ENCODE data around the gene PTBP1.
"Not testable (repeated sequence)": the region's sequence is repeated elsewhere in the genome, so short reads cannot be mapped to it uniquely, and the experiment has no call there.

The PTBP1 gene

GRCh38 chr19:827314-827709, 30.1 kb downstream of the PTBP1 start:
- H3K9me3 ChIP-seq, result no peaks in the 10 kb centered on the region
- no peaks in the 10 kb centered on the region for H3K27me3 ChIP-seq (ENCODE audit: low read depth)
- in situ Hi-C loops (cut with MboI; ENCODE audit: low sequenced_read_pairs), result no loop called here
- no peaks in the 10 kb centered on the region for H3K36me3 ChIP-seq (replicated peaks)
- no peak overlapping the region for H3K4me3 ChIP-seq
- DNase-seq (ENCODE audit: low spot score in 2 of 2), result no peak
- no peaks in the 10 kb centered on the region for H3K4me1 ChIP-seq

- no peaks in the 10 kb centered on the region for H3K9me3 ChIP-seq
- DNase-seq (ENCODE audit: low spot score in 2 of 2), result no peak
- no peaks in the 10 kb centered on the region for H3K27me3 ChIP-seq (ENCODE audit: low read depth)
- in situ Hi-C loops (cut with MboI; ENCODE audit: low sequenced_read_pairs), result no loop called here
- no peak within 1 kb of the TSS for H3K4me3 ChIP-seq
- H3K36me3 ChIP-seq (replicated peaks), result no peaks in the 10 kb centered on the region
- no peaks in the 10 kb centered on the region for H3K4me1 ChIP-seq
Observed at GRCh38 chr19:827710-828321, 30.6 kb downstream of the PTBP1 start, which contains the start of gene AZU1. Gene AZU1, plus strand, starts transcription at chr19:827837. Its CDS starts 10 bp downstream, at chr19:827847.

- H3K9me3 ChIP-seq, result no peaks in the 10 kb centered on the region
- no peaks in the 10 kb centered on the region for H3K36me3 ChIP-seq (replicated peaks)
- no peaks in the 10 kb centered on the region for H3K27me3 ChIP-seq (ENCODE audit: low read depth)
- DNase-seq (ENCODE audit: low spot score in 2 of 2), result no peak
- in situ Hi-C loops (cut with MboI; ENCODE audit: low sequenced_read_pairs), result no loop called here
- H3K4me1 ChIP-seq, result no peaks in the 10 kb centered on the region
- no peak overlapping the region for H3K4me3 ChIP-seq
Observed at GRCh38 chr19:829129-829758, 32.0 kb downstream of the PTBP1 start.

GRCh38 chr19:831407-832369, 34.4 kb downstream of the PTBP1 start:
- Histone ChIP-seq H3K9me3 (no peaks in the 10 kb centered on the region), H3K27me3 (ENCODE audit: low read depth) (no peaks in the 10 kb centered on the region), H3K4me3 (no peak overlapping the region), H3K4me1 (no peaks in the 10 kb centered on the region), H3K36me3 (replicated peaks) (no peaks in the 10 kb centered on the region)
- in situ Hi-C loops (cut with MboI; ENCODE audit: low sequenced_read_pairs), result no loop called here
- DNase-seq (ENCODE audit: low spot score in 2 of 2), result no peak

GRCh38 chr19:834216-834615, 37.0 kb downstream of the PTBP1 start:
- Histone ChIP-seq H3K9me3 (no peaks in the 10 kb centered on the region), H3K4me3 (no peak overlapping the region), H3K36me3 (replicated peaks) (no peaks in the 10 kb centered on the region), H3K27me3 (ENCODE audit: low read depth) (no peaks in the 10 kb centered on the region), H3K4me1 (no peaks in the 10 kb centered on the region)
- in situ Hi-C loops (cut with MboI; ENCODE audit: low sequenced_read_pairs), result no loop called here
- no peak for DNase-seq (ENCODE audit: low spot score in 2 of 2)

- H3K36me3 ChIP-seq (replicated peaks), result no peaks in the 10 kb centered on the region
- DNase-seq (ENCODE audit: low spot score in 2 of 2), result no peak
- in situ Hi-C loops (cut with MboI; ENCODE audit: low sequenced_read_pairs), result no loop called here
- no peaks in the 10 kb centered on the region for H3K4me1 ChIP-seq
- no peaks in the 10 kb centered on the region for H3K9me3 ChIP-seq
- H3K4me3 ChIP-seq, result no peak overlapping the region
- no peaks in the 10 kb centered on the region for H3K27me3 ChIP-seq (ENCODE audit: low read depth)
Observed at GRCh38 chr19:835210-835810, 38.1 kb downstream of the PTBP1 start.

- Histone ChIP-seq H3K9me3 (no peaks in the 10 kb centered on the region), H3K27me3 (ENCODE audit: low read depth) (peaks cover 12% of the 10 kb centered on the region), H3K4me1 (peaks cover 11% of the 10 kb centered on the region), H3K36me3 (replicated peaks) (no peaks in the 10 kb centered on the region), H3K4me3 (no peak within 1 kb of the TSS)
- no peak for DNase-seq (ENCODE audit: low spot score in 2 of 2)
- in situ Hi-C loops (cut with MboI; ENCODE audit: low sequenced_read_pairs), result no loop called here
Observed at GRCh38 chr19:840519-841206, 43.4 kb downstream of the PTBP1 start, which contains the start of gene PRTN3. Gene PRTN3, plus strand, starts transcription at chr19:840999. Its CDS starts 10 bp downstream, at chr19:841009.

GRCh38 chr19:842802-843179, 45.5 kb downstream of the PTBP1 start:
- H3K4me3 ChIP-seq; H3K9me3 ChIP-seq; in situ Hi-C loops (cut with MboI; ENCODE audit: low sequenced_read_pairs); H3K36me3 ChIP-seq (replicated peaks); DNase-seq (ENCODE audit: low spot score in 2 of 2): not testable (repeated sequence)
- peaks cover 12% of the 10 kb centered on the region for H3K27me3 ChIP-seq (ENCODE audit: low read depth)
- peaks cover 11% of the 10 kb centered on the region for H3K4me1 ChIP-seq

GRCh38 chr19:843180-843835, 46.1 kb downstream of the PTBP1 start:
- Histone ChIP-seq H3K36me3 (replicated peaks) (no peaks in the 10 kb centered on the region), H3K4me3 (no peak overlapping the region; the same call in 1 of the 2 replicates), H3K4me1 (peaks cover 11% of the 10 kb centered on the region), H3K9me3 (no peaks in the 10 kb centered on the region), H3K27me3 (ENCODE audit: low read depth) (peaks cover 12% of the 10 kb centered on the region)
- peak in 1 of 2 experiments; percentile 67 for DNase-seq (ENCODE audit: low spot score in 2 of 2)
- in situ Hi-C loops (cut with MboI; ENCODE audit: low sequenced_read_pairs), result no loop called here

- Histone ChIP-seq H3K4me3 (peak overlapping the region; percentile 15; the same call in 1 of the 2 replicates), H3K27me3 (ENCODE audit: low read depth) (peaks cover 12% of the 10 kb centered on the region), H3K36me3 (replicated peaks) (no peaks in the 10 kb centered on the region), H3K4me1 (peaks cover 11% of the 10 kb centered on the region), H3K9me3 (no peaks in the 10 kb centered on the region)
- peak in 1 of 2 experiments; percentile 53 for DNase-seq (ENCODE audit: low spot score in 2 of 2)
- in situ Hi-C loops (cut with MboI; ENCODE audit: low sequenced_read_pairs), result no loop called here
Observed at GRCh38 chr19:843836-844545, 46.7 kb downstream of the PTBP1 start.

- H3K27me3 ChIP-seq (ENCODE audit: low read depth), result peaks cover 12% of the 10 kb centered on the region
- H3K9me3 ChIP-seq, result no peaks in the 10 kb centered on the region
- in situ Hi-C loops (cut with MboI; ENCODE audit: low sequenced_read_pairs), result no loop called here
- no peaks in the 10 kb centered on the region for H3K36me3 ChIP-seq (replicated peaks)
- 0 out of 2 replicates have a peak overlapping the region, but pooled peaks have one; percentile 4 for H3K4me3 ChIP-seq
- peaks cover 11% of the 10 kb centered on the region for H3K4me1 ChIP-seq
- peak in 1 of 2 experiments; percentile 50 for DNase-seq (ENCODE audit: low spot score in 2 of 2)
Observed at GRCh38 chr19:844546-844971, 47.3 kb downstream of the PTBP1 start.

Data from HAP-1 (cell line).